HG03103 (cell line): Measurements from ENCODE around the gene HRG.
A peak's percentile ranks its signal among the peaks of the same experiment; 100 is the strongest.
"Not testable (repeated sequence)": the region's sequence is repeated elsewhere in the genome, so short reads cannot be mapped to it uniquely, and the experiment has no call there.

ENCODE experiments used
- ATAC-seq: cut with Tn5 transposase; IDR thresholded peaks from one replicate; pipeline ENCODE4 v1.9.1; 2021; ENCODE audit warnings: low read depth; ENCODE audit not compliant: unreplicated experiment

Gene HRG, protein sequence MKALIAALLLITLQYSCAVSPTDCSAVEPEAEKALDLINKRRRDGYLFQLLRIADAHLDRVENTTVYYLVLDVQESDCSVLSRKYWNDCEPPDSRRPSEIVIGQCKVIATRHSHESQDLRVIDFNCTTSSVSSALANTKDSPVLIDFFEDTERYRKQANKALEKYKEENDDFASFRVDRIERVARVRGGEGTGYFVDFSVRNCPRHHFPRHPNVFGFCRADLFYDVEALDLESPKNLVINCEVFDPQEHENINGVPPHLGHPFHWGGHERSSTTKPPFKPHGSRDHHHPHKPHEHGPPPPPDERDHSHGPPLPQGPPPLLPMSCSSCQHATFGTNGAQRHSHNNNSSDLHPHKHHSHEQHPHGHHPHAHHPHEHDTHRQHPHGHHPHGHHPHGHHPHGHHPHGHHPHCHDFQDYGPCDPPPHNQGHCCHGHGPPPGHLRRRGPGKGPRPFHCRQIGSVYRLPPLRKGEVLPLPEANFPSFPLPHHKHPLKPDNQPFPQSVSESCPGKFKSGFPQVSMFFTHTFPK

DNA sequence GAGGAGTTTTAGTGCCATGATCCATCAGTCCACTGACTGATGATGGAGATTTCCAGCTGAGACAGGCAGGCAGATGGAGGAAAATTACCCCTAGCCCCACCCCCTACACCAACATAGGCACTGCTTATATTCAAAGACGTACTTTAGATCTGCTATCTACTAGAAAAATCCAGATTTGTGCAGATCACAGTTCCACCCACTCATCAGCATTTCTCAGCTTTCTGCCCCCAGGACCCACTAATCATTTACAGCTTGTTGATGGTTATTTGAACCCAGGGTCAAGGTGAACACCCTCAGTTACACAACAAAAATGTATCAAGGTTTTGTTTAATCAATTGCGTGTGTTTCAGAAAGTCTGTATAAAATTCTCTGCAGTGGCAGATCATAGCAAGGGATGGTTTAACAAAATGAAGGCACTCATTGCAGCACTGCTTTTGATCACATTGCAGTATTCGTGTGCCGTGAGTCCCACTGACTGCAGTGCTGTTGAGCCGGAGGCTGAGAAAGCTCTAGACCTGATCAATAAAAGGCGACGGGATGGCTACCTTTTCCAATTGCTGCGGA lies at the start of gene HRG:
TSS of gene HRG (plus strand) at position 390 of the 564 bp plus-strand sequence. CDS start at position 408, 18 bp downstream.
- ATAC-seq, result no peak

DNA sequence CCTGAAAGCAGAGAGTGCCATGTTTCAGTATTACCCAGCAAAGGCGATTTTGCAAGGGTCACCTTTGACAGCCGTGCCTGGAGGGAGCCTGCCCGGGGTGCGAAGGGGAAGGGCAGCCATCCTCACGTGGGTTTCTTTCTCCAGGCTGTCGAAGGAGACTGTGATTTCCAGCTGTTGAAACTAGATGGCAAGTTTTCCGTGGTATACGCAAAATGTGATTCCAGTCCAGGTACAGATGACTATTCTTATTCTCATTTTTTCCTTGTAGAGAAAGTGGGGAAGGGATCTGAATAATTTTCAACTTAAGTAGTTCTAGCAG lies 49.6 kb upstream of the HRG start:
- ATAC-seq, result no peak

DNA sequence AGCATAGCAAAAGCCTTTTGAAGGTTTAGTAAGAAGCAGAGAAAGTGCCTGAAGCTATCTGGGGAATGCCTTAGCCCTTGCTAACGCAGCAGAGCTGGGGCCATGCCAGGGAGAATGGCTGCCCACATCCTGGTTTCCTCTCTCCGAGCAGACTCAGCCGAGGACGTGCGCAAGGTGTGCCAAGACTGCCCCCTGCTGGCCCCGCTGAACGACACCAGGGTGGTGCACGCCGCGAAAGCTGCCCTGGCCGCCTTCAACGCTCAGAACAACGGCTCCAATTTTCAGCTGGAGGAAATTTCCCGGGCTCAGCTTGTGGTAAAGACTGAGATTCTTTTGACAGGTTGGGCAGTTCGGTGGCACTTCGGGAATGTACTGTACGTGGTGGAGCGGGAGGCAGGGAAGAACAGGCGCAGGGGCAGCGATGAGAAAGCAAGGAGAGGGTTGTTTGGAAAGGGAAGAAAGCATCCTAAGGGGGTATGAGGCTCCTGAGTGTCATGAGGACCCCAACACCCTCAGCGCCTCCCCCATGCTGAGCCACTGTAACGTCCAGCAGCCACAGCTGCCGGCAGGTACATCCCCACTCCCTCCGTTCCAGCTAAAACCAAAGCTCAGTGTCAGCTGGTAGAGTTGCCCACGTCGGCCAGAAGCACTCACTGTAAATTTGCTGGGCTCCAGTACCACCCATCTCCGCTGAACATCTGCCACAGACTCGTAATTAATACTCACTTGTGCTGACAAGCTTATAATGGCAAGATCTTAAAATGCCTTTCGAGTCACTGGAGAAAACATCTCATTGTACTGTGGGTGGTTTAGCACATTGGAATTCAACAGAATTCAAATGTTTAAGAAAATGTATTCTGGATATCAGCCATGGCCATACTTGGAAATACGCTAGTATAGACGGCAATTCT lies 48.5 kb upstream of the HRG start:
- peak; percentile 96 for ATAC-seq

DNA sequence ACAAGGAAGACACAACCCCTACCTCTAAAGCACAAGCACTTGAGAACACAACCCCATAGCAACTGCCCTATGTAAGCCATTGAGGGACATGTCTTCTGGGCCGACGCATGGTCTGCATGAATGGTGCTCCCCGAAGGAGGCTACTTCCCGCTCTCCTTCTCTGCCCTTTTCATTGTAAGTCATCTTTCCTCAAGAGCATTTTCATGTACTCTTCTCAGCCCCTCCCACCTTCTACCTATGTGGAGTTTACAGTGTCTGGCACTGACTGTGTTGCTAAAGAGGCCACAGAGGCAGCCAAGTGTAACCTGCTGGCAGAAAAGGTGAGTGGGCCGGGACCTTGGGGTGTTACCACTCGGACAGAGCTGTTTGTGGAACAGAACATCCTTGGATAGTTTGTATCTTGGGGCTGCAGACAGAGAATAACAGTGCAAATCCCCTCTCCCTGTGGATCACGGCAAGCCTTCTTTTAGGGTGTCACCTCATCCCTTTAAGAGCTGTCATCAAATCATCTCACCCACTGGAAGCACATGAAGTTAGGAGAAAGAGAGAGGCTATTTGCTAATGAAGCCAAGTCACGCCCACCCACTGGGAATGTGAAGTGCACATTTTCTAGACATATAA lies 47.4 kb upstream of the HRG start:
- ATAC-seq, result no peak

DNA sequence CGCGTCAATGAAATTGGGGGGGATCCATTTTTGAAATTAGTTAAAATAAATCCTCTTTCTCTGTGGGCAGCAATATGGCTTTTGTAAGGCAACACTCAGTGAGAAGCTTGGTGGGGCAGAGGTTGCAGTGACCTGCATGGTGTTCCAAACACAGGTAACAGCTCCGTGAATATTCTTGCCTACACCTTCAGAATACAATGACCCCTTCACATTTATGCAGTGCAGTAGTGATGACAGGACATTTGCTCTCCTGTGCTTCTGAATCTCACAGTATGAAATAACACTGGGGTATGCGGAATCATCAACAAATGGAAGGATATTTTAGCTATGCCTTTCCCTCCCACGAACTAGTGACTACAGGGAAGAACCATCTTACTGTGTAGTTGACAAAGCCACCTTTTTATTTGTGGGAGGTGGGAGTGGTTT lies 46.0 kb upstream of the HRG start:
- ATAC-seq, result no peak

DNA sequence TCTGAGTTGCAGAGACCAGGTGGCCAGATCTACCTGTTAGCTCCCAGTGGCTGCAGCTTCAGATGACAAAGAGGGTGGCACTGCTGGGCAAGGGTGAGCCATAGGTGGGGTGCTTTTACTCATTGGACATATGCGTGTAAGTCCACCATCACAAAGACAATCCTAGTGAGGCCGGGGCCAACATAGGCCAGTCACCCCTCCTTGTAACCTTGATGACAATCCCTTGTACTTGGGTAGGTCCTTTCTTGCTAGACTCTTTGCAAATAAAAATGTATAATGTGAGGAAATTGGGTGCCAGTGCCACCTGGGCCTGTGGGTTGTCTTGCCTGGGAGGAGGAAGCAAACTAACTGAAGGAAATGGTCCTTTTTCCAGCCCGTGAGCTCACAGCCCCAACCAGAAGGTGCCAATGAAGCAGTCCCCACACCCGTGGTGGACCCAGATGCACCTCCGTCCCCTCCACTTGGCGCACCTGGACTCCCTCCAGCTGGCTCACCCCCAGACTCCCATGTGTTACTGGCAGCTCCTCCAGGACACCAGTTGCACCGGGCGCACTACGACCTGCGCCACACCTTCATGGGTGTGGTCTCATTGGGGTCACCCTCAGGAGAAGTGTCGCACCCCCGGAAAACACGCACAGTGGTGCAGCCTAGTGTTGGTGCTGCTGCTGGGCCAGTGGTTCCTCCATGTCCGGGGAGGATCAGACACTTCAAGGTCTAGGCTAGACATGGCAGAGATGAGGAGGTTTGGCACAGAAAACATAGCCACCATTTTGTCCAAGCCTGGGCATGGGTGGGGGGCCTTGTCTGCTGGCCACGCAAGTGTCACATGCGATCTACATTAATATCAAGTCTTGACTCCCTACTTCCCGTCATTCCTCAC lies 45.4 kb upstream of the HRG start:
- ATAC-seq, result no peak

DNA sequence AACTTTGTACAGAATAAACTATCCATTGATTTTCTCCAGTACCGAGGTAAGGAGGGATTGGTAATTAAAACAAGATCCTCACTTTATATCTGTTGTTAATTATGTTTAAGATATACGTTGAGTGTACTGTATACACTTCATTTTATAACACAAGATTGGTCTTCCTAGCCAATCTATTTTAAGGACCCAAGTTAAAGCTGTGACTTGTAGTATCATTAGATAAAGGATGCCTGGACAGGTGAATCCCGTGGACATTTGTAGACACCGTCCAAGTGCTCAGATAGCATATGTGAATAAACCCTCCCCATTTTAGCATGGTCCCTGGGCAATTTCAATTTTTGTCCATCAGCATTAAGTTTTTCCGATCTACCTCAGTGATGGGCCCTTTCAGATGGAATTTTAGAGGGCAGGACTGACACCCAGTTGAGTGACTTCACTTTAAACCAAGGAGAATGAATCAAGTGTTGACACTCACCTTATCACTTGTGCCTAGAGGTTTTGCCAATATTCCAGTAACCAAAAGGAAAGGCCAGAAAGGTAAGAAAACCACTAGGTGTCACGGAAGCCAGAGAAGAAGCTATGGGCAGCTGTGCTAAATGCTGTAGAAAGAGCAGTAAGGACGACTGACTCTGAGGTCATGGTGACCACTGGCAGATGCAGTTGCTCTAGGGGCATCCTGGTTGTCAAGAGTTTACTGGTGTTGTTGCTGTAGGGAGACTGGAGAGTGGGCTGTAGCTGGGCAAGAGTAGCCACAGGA lies 43.7 kb upstream of the HRG start:
- ATAC-seq, result no peak

DNA sequence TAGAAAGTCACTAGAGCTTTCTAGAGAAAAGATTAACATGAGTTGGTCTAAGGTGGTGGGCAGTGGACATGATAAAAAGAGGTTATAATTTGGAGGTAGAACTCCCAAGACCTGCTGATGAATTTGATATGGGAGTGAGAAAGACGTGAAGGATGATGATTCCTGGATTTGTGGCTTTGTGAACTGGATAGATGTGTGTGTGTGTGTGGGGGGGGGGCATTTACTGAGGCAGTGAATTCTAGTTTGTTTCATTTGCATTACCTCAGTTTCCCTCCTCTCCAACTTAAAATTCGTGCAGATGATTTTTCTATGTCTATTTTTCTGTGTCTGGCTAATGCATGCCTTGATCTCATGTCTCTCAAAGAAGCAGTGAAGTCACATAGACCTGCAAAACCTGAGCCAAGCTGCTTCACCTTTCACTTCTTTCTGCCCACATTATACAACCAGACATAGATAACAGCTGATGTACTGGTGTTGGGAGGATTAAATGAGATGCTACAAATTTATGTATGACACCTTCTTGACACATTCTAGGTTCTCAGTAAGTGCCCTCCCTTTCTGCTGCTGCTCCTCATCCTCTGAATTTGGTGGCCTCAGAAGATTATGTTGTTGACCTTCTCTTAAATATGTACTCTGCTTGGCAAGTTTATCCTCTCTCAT lies 43.0 kb upstream of the HRG start:
- ATAC-seq, result no peak

DNA sequence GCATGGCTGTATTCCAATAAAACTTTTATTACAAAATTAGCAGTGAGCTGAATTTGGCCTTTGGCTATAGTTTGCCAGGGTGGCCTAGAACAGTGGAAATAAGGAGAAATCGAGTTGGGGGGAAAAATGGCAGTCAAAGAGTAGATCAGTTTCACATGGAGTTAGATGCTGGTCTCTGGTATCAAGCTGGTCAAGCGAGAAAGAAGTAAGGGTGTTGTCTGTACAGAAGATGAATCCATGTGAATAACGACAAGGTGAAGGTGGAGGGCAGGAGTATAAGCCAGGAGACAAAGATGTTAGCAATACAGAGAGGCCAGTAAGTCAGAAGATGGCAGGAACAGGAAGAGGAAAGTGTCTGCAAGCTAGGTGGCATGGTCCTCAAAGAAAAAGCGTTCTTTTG lies 41.2 kb upstream of the HRG start:
- no peak for ATAC-seq

DNA sequence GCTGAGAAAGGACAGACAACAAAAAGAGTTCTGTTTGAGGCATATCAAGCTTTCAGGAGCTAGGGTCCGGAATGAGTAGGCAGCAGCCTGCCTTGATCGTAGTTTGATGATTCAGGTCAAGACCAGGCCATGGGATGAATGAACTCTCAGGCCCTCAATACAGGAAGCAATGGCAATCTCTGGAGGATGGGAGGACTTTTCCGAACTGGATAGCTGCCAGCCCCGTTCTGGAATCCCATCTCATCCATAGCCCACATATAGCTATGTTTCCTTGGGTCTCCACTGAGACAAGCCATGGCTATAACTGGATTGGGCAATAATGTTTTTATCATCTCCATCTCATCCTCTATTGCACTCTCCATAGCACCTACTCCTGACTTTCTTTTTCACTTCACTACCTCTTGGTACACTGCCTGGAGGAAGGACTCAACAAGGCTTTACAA lies 40.2 kb upstream of the HRG start:
- no peak for ATAC-seq

DNA sequence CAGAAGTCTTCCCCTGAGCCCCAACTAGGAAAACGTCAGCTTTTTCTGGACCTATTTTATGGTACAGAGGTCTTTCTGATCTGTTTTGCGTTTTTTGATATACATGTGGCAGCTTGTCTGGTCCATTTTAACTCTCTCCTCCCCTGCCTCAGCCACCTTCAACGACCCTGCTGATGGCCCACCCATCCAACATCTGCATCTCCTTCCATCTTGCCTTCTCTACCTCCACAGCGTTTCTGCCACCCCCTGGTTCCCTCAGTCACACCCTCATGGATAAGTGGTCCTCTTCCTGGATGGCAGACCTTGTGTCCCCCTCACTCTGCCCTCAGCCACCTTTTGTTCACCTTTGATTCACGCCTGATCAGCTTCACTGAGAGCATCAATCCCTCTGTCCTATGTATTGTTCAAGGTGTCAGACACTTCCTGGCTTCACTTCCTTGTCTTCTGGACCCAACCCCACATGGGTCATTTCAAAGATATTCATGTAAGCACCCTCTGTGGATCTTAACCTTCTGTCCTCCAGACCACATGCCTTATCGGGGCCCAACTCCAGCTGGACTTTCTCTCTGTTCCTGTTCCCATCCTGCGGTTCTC lies 39.5 kb upstream of the HRG start:
- no peak for ATAC-seq

DNA sequence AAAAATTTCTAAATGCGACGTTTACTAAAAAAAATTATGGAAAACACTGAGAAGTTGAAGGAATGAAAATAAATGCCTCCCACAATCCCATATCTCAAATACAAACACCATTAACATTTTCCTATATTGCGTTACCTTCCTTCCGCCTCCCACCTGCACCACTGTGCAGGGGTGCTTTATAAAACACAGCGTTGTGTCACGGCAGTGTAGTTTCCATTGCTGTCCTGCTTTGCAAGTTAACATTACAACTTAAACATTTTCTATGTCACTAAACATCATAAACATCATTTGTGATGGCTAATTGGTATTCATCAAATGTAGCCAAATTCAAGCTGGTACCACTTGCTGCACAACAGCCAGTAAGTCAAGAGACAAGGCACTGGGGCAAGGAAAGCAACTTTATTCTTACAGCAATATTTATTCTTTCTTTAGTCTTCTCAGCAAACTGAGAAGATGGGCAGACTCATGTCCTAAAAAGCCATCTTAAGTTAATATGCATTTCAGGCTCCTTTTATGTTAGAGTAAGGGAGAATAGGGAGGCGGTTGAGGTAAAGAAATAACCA lies 37.9 kb upstream of the HRG start:
- no peak for ATAC-seq

DNA sequence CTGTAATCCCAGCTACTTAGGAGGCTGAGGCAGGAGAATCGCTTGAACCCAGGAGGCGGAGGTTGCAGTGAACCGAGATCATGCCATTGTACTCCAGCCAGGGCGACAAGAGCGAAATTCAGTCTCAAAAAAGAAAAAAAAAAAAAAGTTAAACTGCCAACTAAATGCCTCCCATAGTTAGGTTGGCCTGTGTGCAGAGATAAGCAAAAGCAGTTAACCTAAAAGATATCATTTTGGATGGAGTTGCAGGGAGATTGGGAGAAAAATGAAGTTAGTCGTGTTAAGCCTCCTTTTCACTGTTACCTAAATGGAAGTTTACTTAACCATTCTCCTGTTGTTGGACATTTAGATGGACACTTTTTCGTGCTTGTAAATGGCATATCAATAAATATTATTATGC lies 37.1 kb upstream of the HRG start:
- ATAC-seq, result no peak

DNA sequence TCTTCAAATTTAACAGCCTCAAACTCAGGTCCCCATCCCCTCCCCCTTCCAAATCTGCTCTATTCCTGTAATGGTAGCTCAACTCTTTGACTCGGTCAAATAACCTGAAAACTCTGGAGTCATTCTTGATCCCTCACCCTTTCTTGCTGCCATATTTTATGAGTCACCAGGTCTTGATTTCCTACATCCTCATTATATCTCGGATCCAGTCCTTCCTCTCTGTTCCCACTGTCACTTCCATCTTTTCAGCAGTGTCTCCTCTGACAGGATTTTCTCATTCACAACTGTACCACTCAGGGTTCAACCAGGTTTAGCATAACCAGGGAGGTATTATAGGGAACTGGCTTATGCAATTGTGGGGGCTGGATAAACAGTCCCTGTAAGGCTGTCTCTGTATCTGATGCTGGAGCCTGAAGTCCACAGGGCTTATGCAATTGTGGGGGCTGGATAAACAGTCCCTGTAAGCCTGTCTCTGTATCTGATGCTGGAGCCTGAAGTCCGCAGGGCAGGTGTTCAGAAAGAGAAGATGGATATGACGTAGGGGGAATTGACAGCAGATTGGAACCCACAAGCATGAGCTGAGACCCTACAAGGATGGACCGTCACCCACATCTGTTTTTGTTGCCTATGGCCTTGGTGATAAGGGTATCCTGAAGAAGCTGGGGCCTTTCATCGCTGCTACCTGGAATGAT lies 34.7 kb upstream of the HRG start:
- ATAC-seq, result no peak

DNA sequence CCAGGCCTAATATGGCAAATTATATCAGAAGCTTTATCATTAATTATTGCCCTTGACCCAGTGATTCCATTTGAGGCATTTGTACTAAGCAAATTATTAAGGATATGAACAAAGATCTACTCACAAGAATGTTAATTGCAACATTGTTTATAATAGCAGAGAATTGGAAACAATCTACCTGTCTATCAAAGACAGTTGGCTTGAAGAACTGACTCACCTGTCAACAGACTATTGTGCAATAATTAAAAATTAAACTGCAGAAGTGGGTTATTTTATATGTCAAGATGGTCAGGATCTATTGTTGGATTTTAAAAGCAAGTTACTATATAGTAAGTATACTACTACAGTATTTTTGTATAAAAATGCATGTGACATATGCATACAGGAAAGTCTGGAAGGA lies 32.3 kb upstream of the HRG start:
- no peak for ATAC-seq

DNA sequence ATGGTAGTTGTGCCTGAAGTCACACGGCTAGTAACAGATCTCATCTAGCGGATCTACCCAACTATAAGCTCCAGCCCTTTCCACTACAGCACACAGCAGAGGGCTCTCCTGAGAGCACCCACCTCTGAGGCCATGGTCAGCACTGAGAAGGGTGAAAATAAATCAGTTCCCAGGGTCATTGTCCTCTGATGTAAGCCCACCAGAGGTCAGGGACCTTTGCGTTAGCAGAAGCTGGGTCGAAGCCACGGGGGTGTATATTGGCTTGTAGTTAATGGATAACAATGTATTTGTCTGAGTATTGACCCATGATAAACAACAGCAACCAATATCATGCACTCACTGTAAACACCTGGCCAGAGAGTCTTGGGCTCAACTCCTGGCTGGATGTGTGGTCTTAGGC lies 31.6 kb upstream of the HRG start:
- ATAC-seq, result not testable (repeated sequence)

DNA sequence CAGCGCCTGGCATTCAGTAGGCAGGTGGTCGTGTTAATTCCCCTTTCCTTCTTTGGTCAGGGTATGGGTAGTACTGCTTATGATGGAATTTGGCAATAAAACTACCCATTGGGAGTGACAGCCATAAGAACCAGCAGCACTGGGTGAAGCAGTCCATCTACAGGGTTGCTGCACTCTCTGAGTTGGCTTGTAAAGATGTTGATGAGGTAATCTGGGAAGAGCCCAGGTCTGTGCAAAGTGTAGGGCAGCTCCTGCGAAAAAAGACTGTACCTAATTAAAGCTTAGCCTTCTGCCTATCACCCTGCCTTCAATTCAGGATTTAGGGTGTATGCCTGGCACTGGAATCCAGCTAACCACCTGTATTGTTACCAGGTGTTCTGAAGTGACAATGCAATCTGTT lies 30.3 kb upstream of the HRG start:
- ATAC-seq, result no peak
